Measurements from ENCODE around the gene ALOX5AP.

GRCh38 chr13:30751183-30751933 is 16.0 kb downstream of the ALOX5AP start:
- TF ChIP-seq EZH2phosphoT487 (IDR thresholded peaks at IDR 0.05; ENCODE audit: borderline replicate concordance, low read length), result no peak
- TF ChIP-seq EZH2 (IDR thresholded peaks at IDR 0.05; ENCODE audit: low read length, unreplicated experiment), result no peak
- no peak for TF ChIP-seq CTCF (conservative IDR thresholded peaks at IDR 0.05; ENCODE audit: low read depth, low read length)

Data from PC-3 (cell line).